ENCODE results near the gene GBP1. TPM values are rescaled to one million over a fixed set of nuclear protein-coding genes. Genes with fewer than 3 reads are reported as not detected.

Gene GBP1
- total RNA-seq, 1 donor from 2014 or later = 62.5 TPM

DNA sequence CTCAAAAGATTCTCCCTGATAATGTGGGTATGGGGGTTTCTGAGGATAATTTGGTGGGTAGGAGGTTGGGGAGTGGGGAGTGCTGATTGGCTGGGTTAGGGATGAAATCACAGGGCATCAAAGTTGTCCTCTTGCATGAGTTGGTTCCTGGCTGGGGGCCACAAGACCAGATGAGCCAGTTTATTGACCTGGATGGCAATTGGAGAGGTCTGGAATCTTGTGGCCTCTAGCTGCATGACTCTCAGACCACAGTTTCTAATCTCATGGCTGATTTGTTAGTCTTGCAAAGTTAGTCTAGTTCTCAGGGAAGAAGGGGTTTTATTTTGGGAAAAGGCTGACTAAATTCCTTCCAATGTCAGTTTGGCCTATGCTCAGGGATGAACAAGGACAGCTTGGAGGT is 3.3 kb upstream of the GBP1 start:
- no peak for TF ChIP-seq EZH2 (IDR thresholded peaks at IDR 0.05; ENCODE audit: insufficient read depth, low read length)
- TF ChIP-seq, protein P1, sequence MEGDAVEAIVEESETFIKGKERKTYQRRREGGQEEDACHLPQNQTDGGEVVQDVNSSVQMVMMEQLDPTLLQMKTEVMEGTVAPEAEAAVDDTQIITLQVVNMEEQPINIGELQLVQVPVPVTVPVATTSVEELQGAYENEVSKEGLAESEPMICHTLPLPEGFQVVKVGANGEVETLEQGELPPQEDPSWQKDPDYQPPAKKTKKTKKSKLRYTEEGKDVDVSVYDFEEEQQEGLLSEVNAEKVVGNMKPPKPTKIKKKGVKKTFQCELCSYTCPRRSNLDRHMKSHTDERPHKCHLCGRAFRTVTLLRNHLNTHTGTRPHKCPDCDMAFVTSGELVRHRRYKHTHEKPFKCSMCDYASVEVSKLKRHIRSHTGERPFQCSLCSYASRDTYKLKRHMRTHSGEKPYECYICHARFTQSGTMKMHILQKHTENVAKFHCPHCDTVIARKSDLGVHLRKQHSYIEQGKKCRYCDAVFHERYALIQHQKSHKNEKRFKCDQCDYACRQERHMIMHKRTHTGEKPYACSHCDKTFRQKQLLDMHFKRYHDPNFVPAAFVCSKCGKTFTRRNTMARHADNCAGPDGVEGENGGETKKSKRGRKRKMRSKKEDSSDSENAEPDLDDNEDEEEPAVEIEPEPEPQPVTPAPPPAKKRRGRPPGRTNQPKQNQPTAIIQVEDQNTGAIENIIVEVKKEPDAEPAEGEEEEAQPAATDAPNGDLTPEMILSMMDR (IDR thresholded peaks at IDR 0.05; ENCODE audit: insufficient read depth, low read depth, low read length) = no peak
- Mint-ChIP-seq H3K36me3 (ENCODE audit: low read depth, unreplicated experiment) (no peaks in the 10 kb centered on the region), H3K27ac (ENCODE audit: unreplicated experiment) (peak overlapping the region; percentile 62), H3K9me3 (ENCODE audit: unreplicated experiment) (peaks cover 5% of the 10 kb centered on the region), H3K4me1 (ENCODE audit: low read depth, unreplicated experiment) (peaks cover 15% of the 10 kb centered on the region), H3K4me3 (ENCODE audit: unreplicated experiment) (no peak overlapping the region), H3K27me3 (ENCODE audit: low read depth, unreplicated experiment) (no peaks in the 10 kb centered on the region)
- Histone ChIP-seq H3K9me3 (ENCODE audit: insufficient read depth, low read depth, low read length) (no peaks in the 10 kb centered on the region), H2AFZ (ENCODE audit: low read depth, low read length) (no peak overlapping the region), H3K9ac (ENCODE audit: low read length) (no peak overlapping the region), H3K36me3 (ENCODE audit: insufficient read depth, low read length) (no peaks in the 10 kb centered on the region), H3K27me3 (ENCODE audit: insufficient read depth, low read length) (no peaks in the 10 kb centered on the region), H4K20me1 (ENCODE audit: insufficient read depth, low read length) (no peaks in the 10 kb centered on the region), H3K27ac (ENCODE audit: low read depth, low read length) (no peak overlapping the region), H3K4me3 (ENCODE audit: insufficient read depth, low read depth, low read length) (no peak overlapping the region), H3K4me2 (ENCODE audit: low read length) (no peak overlapping the region), H3K4me1 (ENCODE audit: insufficient read depth, low read length) (no peaks in the 10 kb centered on the region), H3K79me2 (ENCODE audit: insufficient read depth, low read length) (peaks cover 7% of the 10 kb centered on the region)
- FAIRE-seq (no peak), DNase-seq (ENCODE audit: low read depth) (peak; percentile 80)

DNA sequence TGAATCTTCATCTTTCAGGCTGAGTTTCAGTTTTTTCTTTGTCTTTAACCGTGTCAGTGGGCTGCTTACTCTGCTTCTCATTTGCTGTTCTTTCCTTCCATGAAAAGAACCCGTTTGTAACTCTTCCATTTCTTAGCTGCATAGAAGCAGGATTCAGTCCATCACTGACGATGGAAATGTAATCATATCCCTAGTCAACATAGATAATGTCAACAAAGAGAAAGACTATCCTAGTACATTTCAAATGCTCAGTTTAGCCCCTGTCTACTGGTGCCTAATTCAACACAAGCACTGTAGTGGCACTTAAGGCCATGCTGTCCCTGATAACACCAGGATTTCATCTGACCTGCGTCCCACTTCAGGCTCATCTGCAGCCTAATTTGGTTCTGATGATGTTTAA is 376 bp downstream of the GBP1 start:
- DNase-seq (ENCODE audit: low read depth) = no peak
- H3K27me3 Mint-ChIP-seq (ENCODE audit: low read depth, unreplicated experiment) = no peaks in the 10 kb centered on the region
- Histone ChIP-seq H3K9ac (ENCODE audit: low read length) (peak overlapping the region; percentile 82), H3K4me1 (ENCODE audit: insufficient read depth, low read length) (no peaks in the 10 kb centered on the region), H3K27me3 (ENCODE audit: insufficient read depth, low read length) (no peaks in the 10 kb centered on the region), H2AFZ (ENCODE audit: low read depth, low read length) (peak overlapping the region; percentile 65), H3K27ac (ENCODE audit: low read depth, low read length) (peak overlapping the region; percentile 44), H3K4me3 (ENCODE audit: insufficient read depth, low read depth, low read length) (peak overlapping the region; percentile 69), H3K79me2 (ENCODE audit: insufficient read depth, low read length) (peaks cover 13% of the 10 kb centered on the region), H3K4me2 (ENCODE audit: low read length) (peak overlapping the region; percentile 87), H4K20me1 (ENCODE audit: insufficient read depth, low read length) (peaks cover 3% of the 10 kb centered on the region), H3K36me3 (ENCODE audit: insufficient read depth, low read length) (peaks cover 3% of the 10 kb centered on the region), H3K9me3 (ENCODE audit: insufficient read depth, low read depth, low read length) (no peaks in the 10 kb centered on the region)
- H3K4me3 Mint-ChIP-seq (ENCODE audit: unreplicated experiment) = peak overlapping the region; percentile 90
- peaks cover 25% of the 10 kb centered on the region for H3K4me1 Mint-ChIP-seq (ENCODE audit: low read depth, unreplicated experiment)
- peaks cover 2% of the 10 kb centered on the region for H3K9me3 Mint-ChIP-seq (ENCODE audit: unreplicated experiment)
- peaks cover 5% of the 10 kb centered on the region for H3K36me3 Mint-ChIP-seq (ENCODE audit: low read depth, unreplicated experiment)
- peak overlapping the region; percentile 36 for H3K27ac Mint-ChIP-seq (ENCODE audit: unreplicated experiment)
- no peak for TF ChIP-seq EZH2 (IDR thresholded peaks at IDR 0.05; ENCODE audit: insufficient read depth, low read length)
- TF ChIP-seq, protein P1 (IDR thresholded peaks at IDR 0.05; ENCODE audit: insufficient read depth, low read depth, low read length) = no peak
- peak; percentile 70 for FAIRE-seq

DNA sequence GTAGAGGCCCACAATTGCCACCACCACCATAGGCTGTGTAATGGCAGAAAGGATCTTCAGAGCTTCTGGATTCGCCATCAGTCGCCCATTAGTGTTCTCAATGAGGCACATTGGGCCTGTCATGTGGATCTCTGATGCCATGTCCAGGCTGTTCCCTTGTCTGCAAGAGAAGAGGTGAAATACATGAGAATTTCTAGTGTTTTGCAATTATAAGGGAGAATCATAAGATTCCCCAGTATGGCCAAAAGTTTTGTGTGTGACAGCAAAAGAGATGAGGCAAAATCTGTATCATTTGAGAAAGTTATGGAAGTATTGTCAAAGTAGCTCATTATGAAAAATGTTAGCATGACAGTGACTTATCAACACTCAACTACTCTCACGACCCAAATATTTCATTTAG is 1.9 kb downstream of the GBP1 start:
- TF ChIP-seq, protein P1 (IDR thresholded peaks at IDR 0.05; ENCODE audit: insufficient read depth, low read depth, low read length) = no peak
- TF ChIP-seq EZH2 (IDR thresholded peaks at IDR 0.05; ENCODE audit: insufficient read depth, low read length) = no peak
- H3K4me1 Mint-ChIP-seq (ENCODE audit: low read depth, unreplicated experiment) = peaks cover 21% of the 10 kb centered on the region
- Histone ChIP-seq H3K36me3 (ENCODE audit: insufficient read depth, low read length) (peaks cover 10% of the 10 kb centered on the region), H3K9me3 (ENCODE audit: insufficient read depth, low read depth, low read length) (no peaks in the 10 kb centered on the region), H3K4me3 (ENCODE audit: insufficient read depth, low read depth, low read length) (no peak overlapping the region), H3K4me2 (ENCODE audit: low read length) (peak overlapping the region; percentile 87), H3K27me3 (ENCODE audit: insufficient read depth, low read length) (no peaks in the 10 kb centered on the region), H3K9ac (ENCODE audit: low read length) (no peak overlapping the region), H3K79me2 (ENCODE audit: insufficient read depth, low read length) (peaks cover 13% of the 10 kb centered on the region), H3K27ac (ENCODE audit: low read depth, low read length) (no peak overlapping the region), H4K20me1 (ENCODE audit: insufficient read depth, low read length) (peaks cover 3% of the 10 kb centered on the region), H3K4me1 (ENCODE audit: insufficient read depth, low read length) (no peaks in the 10 kb centered on the region), H2AFZ (ENCODE audit: low read depth, low read length) (no peak overlapping the region)
- H3K9me3 Mint-ChIP-seq (ENCODE audit: unreplicated experiment) = peaks cover under 1% of the 10 kb centered on the region
- H3K4me3 Mint-ChIP-seq (ENCODE audit: unreplicated experiment) = peak overlapping the region; percentile 90
- DNase-seq (ENCODE audit: low read depth) (no peak), FAIRE-seq (no peak)
- H3K27me3 Mint-ChIP-seq (ENCODE audit: low read depth, unreplicated experiment) = no peaks in the 10 kb centered on the region
- peaks cover 8% of the 10 kb centered on the region for H3K36me3 Mint-ChIP-seq (ENCODE audit: low read depth, unreplicated experiment)
- H3K27ac Mint-ChIP-seq (ENCODE audit: unreplicated experiment) = no peak overlapping the region

Data from astrocyte (in vitro differentiated cells and primary cell).